Thyroid gland (tissue), 4 donors: ENCODE results near the gene OR13C3.

ENCODE experiments used
- POLR2A ChIP-seq, 2 donors: fragments of 450-650 bp; IDR thresholded peaks; one replicate each; pipeline ENCODE4 v1.6.1; 2017; ENCODE audit warnings: antibody characterized with exemption in 2 of 2, mild to moderate bottlenecking in 2 of 2, moderate library complexity in 1 of 2
- TF ChIP-seq, protein P1 (sequence below), 6 experiments: fragments of 200-600 bp in 3 of 6; fragments of 450-650 bp in 3 of 6; sonication (generic) in 3 of 6; IDR thresholded peaks; one replicate each; pipeline ENCODE4 v1.5.1; 2016 to 2019; ENCODE audit warnings: antibody characterized with exemption in 6 of 6, mild to moderate bottlenecking in 2 of 6, inconsistent platforms in 1 of 6, moderate library complexity in 1 of 6

DNA sequence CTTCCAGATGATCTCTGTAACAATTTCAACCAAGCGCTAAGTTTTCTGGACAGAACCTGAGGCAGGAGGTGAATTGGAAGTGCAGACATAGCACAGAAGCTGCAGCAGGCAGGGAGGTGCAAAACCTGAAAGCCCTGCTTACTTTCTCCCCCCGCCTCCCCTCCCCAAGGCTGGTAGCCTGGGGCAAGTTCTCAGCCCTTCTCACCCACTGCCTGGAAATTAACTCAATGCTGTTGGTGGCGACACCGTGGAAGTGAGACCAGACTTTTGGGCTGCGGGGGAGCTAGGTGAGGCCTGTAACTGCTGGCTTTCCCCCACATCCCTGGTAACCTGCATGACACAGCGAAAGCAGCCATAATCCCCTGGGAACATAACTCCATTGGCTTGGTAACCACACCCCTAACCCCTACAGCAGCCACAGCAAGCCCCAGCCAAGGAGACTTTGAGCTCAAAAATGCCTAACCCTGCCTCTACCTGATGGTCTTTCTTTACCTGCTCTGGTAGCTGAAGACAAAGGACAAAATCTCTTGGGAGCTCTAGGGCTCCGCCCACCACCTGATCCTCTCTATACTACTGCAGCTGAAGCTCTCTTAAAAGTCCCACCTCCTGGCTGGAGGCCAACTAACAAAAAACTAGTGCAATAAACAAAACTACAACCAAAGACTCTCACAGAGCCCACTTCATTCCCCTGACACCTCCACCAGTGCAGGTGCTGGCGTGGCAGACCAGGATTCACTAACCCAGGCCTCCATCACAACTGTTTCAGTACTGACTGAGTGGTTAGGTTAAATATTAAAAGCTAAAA, 20.4 kb upstream of the OR13C3 start:
- TF ChIP-seq, protein P1, sequence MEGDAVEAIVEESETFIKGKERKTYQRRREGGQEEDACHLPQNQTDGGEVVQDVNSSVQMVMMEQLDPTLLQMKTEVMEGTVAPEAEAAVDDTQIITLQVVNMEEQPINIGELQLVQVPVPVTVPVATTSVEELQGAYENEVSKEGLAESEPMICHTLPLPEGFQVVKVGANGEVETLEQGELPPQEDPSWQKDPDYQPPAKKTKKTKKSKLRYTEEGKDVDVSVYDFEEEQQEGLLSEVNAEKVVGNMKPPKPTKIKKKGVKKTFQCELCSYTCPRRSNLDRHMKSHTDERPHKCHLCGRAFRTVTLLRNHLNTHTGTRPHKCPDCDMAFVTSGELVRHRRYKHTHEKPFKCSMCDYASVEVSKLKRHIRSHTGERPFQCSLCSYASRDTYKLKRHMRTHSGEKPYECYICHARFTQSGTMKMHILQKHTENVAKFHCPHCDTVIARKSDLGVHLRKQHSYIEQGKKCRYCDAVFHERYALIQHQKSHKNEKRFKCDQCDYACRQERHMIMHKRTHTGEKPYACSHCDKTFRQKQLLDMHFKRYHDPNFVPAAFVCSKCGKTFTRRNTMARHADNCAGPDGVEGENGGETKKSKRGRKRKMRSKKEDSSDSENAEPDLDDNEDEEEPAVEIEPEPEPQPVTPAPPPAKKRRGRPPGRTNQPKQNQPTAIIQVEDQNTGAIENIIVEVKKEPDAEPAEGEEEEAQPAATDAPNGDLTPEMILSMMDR (IDR thresholded peaks at IDR 0.05): no peak
- no peak for TF ChIP-seq POLR2A (IDR thresholded peaks at IDR 0.05)
